ENCODE results near the gene CBR4.

The CBR4 gene

DNA sequence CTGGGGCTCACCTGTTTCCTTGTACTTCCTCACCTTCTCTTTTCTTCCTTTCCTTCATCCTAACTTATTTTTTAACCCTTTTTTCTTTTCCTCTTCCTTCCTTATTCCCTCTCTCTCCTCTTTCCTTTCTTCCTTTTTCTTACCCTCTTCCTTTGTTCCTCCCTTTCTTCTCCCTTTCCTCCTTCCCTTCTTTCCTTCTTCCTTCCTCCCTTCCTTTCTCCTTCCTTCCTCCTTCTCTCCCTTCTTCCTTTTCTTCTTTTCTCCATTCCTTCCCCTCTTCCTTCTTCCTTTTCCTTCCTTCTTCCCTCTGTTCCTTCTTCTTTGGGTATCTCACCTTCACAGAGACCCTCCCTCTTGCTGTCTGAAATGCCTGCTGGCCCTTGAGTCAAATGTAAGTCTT lies 22.1 kb upstream of the CBR4 start:
- DNase-seq (ENCODE audit: extremely low read depth, low read depth), result no peak
- TF ChIP-seq, protein P1, sequence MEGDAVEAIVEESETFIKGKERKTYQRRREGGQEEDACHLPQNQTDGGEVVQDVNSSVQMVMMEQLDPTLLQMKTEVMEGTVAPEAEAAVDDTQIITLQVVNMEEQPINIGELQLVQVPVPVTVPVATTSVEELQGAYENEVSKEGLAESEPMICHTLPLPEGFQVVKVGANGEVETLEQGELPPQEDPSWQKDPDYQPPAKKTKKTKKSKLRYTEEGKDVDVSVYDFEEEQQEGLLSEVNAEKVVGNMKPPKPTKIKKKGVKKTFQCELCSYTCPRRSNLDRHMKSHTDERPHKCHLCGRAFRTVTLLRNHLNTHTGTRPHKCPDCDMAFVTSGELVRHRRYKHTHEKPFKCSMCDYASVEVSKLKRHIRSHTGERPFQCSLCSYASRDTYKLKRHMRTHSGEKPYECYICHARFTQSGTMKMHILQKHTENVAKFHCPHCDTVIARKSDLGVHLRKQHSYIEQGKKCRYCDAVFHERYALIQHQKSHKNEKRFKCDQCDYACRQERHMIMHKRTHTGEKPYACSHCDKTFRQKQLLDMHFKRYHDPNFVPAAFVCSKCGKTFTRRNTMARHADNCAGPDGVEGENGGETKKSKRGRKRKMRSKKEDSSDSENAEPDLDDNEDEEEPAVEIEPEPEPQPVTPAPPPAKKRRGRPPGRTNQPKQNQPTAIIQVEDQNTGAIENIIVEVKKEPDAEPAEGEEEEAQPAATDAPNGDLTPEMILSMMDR (IDR thresholded peaks at IDR 0.05; ENCODE audit: low read depth, low read length), result no peak

DNA sequence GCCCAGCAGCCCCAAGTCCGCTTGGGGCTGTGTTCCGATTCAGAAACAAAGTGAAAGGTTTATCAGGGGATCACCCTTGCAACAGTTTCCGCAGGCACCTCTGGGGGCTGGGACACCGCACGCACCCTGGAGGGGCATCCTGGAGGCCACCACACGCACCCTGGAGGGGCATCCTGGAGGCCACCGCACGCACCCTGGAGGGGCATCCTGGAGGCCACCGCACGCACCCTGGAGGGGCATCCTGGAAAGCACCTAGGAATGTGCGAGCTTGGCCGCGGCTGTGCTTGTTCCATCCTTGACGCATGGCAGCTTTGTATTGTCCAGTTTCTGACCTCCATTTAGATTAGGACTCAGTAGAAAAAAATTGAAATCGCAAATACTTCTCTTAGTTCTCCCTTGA lies 21.3 kb upstream of the CBR4 start:
- TF ChIP-seq, protein P1 (IDR thresholded peaks at IDR 0.05; ENCODE audit: low read depth, low read length), result no peak
- no peak for DNase-seq (ENCODE audit: extremely low read depth, low read depth)

DNA sequence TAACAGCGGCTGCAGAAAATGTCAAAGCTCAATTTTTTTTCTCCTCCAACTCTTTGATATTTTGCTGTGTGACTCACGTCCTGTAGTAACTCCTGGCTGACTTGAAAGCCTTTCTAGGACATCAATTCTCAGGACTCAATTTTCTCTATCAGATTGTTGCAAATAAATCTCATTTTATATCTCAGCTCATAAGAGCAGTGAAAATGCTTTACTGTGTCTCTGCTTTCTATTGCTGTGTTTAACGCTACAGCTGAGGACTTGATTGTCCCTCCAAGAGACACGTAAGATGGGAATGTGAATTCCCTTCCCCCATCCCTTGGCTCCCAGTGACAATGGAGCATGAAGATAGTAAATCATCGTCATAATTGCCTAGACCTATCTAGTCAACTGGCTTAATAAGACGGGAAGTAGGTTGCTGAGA lies 20.5 kb upstream of the CBR4 start:
- TF ChIP-seq, protein P1 (IDR thresholded peaks at IDR 0.05; ENCODE audit: low read depth, low read length), result no peak
- no peak for DNase-seq (ENCODE audit: extremely low read depth, low read depth)

DNA sequence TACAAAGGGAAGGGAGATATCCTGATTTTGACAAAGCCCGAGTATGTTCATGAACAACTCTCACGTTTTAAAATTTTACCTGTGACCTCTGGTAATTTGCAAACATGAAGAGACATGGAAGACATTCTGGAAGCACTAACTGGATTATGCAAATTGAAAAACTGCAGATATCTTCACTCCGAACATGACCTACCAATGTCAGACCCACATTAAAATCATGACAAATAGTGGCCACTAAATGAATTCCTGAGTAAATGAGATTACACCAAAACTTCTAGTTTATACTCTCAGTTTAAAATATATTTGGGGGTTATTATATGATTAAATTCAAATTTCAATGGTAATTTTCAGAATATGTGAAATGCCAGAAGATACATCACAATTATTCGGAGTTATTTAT lies 19.9 kb upstream of the CBR4 start:
- TF ChIP-seq, protein P1 (IDR thresholded peaks at IDR 0.05; ENCODE audit: low read depth, low read length), result no peak
- DNase-seq (ENCODE audit: extremely low read depth, low read depth), result no peak

DNA sequence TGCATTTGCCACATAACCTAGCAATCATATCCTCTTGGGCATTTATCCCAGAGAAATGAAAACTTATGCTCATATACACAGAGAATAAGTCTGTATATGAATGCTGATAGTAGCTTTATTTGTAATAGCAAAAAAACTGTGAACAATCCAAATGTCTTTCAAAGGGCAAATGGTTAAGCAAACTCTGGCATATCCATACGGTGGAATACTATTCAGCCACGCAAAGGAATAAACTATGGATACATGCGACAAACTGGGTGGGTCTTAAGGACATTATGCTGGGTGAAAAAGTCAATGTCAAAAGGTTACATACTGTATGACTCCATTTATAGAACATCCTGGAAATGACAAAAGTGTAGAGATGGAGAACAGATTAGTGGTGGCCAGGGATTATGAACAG lies 17.6 kb upstream of the CBR4 start:
- TF ChIP-seq, protein P1 (IDR thresholded peaks at IDR 0.05; ENCODE audit: low read depth, low read length), result no peak
- no peak for DNase-seq (ENCODE audit: extremely low read depth, low read depth)

DNA sequence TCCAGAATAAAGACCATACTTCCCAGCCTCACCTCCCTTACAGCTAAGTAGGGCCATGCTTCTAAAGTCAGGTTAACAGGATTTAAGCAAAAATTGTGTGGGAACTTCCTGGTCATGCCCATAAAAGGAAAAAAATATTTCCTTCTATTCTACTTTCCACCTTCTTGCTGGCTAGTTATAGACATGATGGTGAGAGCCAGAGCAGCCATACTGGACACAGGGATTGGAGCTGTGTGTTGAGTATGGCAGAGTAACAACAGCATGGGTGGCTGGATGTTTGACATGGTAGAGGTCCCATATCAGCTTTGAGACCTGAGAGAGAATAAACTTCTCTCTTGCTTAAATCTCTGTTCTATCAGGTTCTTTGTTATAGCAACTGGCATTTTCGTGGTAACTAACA lies 15.1 kb upstream of the CBR4 start:
- TF ChIP-seq, protein P1 (IDR thresholded peaks at IDR 0.05; ENCODE audit: low read depth, low read length), result no peak
- DNase-seq (ENCODE audit: extremely low read depth, low read depth), result no peak

DNA sequence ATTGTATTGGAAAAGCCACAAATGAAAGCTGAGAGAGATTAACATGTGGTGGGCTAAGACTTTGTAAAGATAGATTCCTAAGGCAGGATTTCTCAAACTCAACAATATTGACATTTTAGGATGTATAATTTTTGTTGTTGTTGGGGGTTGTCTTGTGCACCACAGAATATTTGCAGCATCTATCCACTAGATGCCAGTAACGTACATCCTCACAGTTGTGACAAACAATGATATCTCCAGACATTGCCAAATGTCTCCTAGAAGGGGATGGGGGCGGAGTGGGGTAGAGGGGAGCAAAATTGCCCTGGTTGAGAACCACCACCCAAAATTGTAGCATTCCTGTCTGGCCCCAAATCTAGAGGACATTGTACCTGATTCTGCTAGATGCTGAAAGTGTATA lies 14.7 kb upstream of the CBR4 start:
- TF ChIP-seq, protein P1 (IDR thresholded peaks at IDR 0.05; ENCODE audit: low read depth, low read length), result peak; percentile 71
- DNase-seq (ENCODE audit: extremely low read depth, low read depth), result no peak

Data from AG09319 (cell line).